Measurements from ENCODE around the gene ZNF76. TPM values are rescaled to one million over a fixed set of nuclear protein-coding genes. Genes with fewer than 3 reads are reported as not detected.
A peak's percentile ranks its signal among the peaks of the same experiment; 100 is the strongest.

ZNF76 gene
- total and polyA plus RNA-seq, 9 of the 15 experiments (the other 6 are each of a cell fraction or from before 2014, with no cell fraction given), result 1.2 to 17.8 (median 10.7) TPM

- no peak; a peak in 1 of 4 replicates for TF ChIP-seq FOXA3 (CRISPR knock-in tag; conservative IDR thresholded peaks at IDR 0.05 in 1 of 2, IDR thresholded peaks at IDR 0.05 in 1 of 2)
- TF ChIP-seq STAT6 (CRISPR knock-in tag; IDR thresholded peaks at IDR 0.05), result peak; percentile 90; the same call in 1 of the 2 replicates
- no peak for TF ChIP-seq COPS2 (conservative IDR thresholded peaks at IDR 0.05)
- TF ChIP-seq SFPQ (IDR thresholded peaks at IDR 0.05; ENCODE audit: low read depth, low read length), result no peak
- peak; percentile 84 for TF ChIP-seq E2F3 (CRISPR knock-in tag; IDR thresholded peaks at IDR 0.05)
- peak; percentile 93 for TF ChIP-seq JUND (IDR thresholded peaks at IDR 0.05; ENCODE audit: borderline replicate concordance, low read depth, low read length)
- TF ChIP-seq JUND (tag; IDR thresholded peaks at IDR 0.05; ENCODE audit: borderline replicate concordance, low read depth, low read length), result peak; percentile 85; the same call in 1 of the 3 replicates
- TF ChIP-seq, protein P1, sequence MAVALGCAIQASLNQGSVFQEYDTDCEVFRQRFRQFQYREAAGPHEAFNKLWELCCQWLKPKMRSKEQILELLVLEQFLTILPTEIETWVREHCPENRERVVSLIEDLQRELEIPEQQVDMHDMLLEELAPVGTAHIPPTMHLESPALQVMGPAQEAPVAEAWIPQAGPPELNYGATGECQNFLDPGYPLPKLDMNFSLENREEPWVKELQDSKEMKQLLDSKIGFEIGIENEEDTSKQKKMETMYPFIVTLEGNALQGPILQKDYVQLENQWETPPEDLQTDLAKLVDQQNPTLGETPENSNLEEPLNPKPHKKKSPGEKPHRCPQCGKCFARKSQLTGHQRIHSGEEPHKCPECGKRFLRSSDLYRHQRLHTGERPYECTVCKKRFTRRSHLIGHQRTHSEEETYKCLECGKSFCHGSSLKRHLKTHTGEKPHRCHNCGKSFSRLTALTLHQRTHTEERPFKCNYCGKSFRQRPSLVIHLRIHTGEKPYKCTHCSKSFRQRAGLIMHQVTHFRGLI (CRISPR knock-in tag; IDR thresholded peaks at IDR 0.05), result no peak
- peak; percentile 85 for TF ChIP-seq TAF1 (IDR thresholded peaks at IDR 0.05; ENCODE audit: control insufficient read depth, extremely low read depth, insufficient read depth, low read length, severe bottlenecking)
- TF ChIP-seq ZSCAN32 (CRISPR knock-in tag; IDR thresholded peaks at IDR 0.05), result no peak
- no peak for TF ChIP-seq TRIM25 (IDR thresholded peaks at IDR 0.05; ENCODE audit: borderline replicate concordance)
- peak; percentile 53 for TF ChIP-seq TCF3 (CRISPR knock-in tag; IDR thresholded peaks at IDR 0.05)
- TF ChIP-seq RNF219 (CRISPR knock-in tag; IDR thresholded peaks at IDR 0.05), result no peak
- no peak for TF ChIP-seq POLR3A (IDR thresholded peaks at IDR 0.05; ENCODE audit: borderline replicate concordance, extremely low read depth, insufficient read depth, insufficient read length)
- TF ChIP-seq MIER1 (IDR thresholded peaks at IDR 0.05; ENCODE audit: low read depth), result no peak
- TF ChIP-seq NUFIP1 (IDR thresholded peaks at IDR 0.05; ENCODE audit: partially characterized antibody), result no peak
Observed at GRCh38 chr6:35259194-35259947, at the start of gene ZNF76 (continued).

All from K562 (cell line).